ENCODE measurements around the gene NT5C3B.
"Not testable (repeated sequence)": the region's sequence is repeated elsewhere in the genome, so short reads cannot be mapped to it uniquely, and the experiment has no call there.

Gene NT5C3B

GRCh38 chr17:41835800-41836549, at the start of gene NT5C3B:
NT5C3B (minus strand) TSS chr17:41836232; CDS start chr17:41836193, 39 bp downstream.
- peak; percentile 49 for DNase-seq

GRCh38 chr17:41885733-41886132, 49.7 kb upstream of the NT5C3B start:
- peak; percentile 34 for DNase-seq

GRCh38 chr17:41882756-41883155, 46.7 kb upstream of the NT5C3B start:
- DNase-seq = no peak

GRCh38 chr17:41880130-41880529, 44.1 kb upstream of the NT5C3B start:
- no peak for DNase-seq

GRCh38 chr17:41874293-41874670, 38.2 kb upstream of the NT5C3B start:
- DNase-seq = not testable (repeated sequence)

GRCh38 chr17:41873559-41874292, 37.7 kb upstream of the NT5C3B start:
- no peak for DNase-seq

- DNase-seq = no peak
Measured at GRCh38 chr17:41871789-41872188, 35.8 kb upstream of the NT5C3B start.

GRCh38 chr17:41870627-41871026, 34.6 kb upstream of the NT5C3B start:
- DNase-seq = no peak

GRCh38 chr17:41870097-41870496, 34.1 kb upstream of the NT5C3B start:
- DNase-seq = no peak

- no peak for DNase-seq
Measured at GRCh38 chr17:41869426-41869825, 33.4 kb upstream of the NT5C3B start.

GRCh38 chr17:41868568-41868967, 32.5 kb upstream of the NT5C3B start:
- no peak for DNase-seq

GRCh38 chr17:41865596-41865893, 29.5 kb upstream of the NT5C3B start:
- DNase-seq = no peak

- peak; percentile 96 for DNase-seq
Measured at GRCh38 chr17:41864836-41865595, 29.0 kb upstream of the NT5C3B start, which contains the start of gene KLHL11. KLHL11 (minus strand) TSS chr17:41865423; CDS start chr17:41865370, 53 bp downstream.

GRCh38 chr17:41864498-41864835, 28.4 kb upstream of the NT5C3B start:
- no peak for DNase-seq

- DNase-seq = no peak
Measured at GRCh38 chr17:41863074-41863848, 27.2 kb upstream of the NT5C3B start.

GRCh38 chr17:41860254-41860931, 24.4 kb upstream of the NT5C3B start:
- DNase-seq = no peak

- not testable (repeated sequence) for DNase-seq
Measured at GRCh38 chr17:41851382-41851781, 15.3 kb upstream of the NT5C3B start.

- no peak for DNase-seq
Measured at GRCh38 chr17:41849251-41849990, 13.4 kb upstream of the NT5C3B start.

GRCh38 chr17:41848788-41849187, 12.8 kb upstream of the NT5C3B start:
- DNase-seq = no peak

- no peak for DNase-seq
Measured at GRCh38 chr17:41844971-41845370, 8.9 kb upstream of the NT5C3B start.

- DNase-seq = not testable (repeated sequence)
Measured at GRCh38 chr17:41840781-41841180, 4.7 kb upstream of the NT5C3B start.

- not testable (repeated sequence) for DNase-seq
Measured at GRCh38 chr17:41839448-41839847, 3.4 kb upstream of the NT5C3B start.

Data from hematopoietic multipotent progenitor cell treated with erythropoietin and hydrocortisone succinate and interleukin-3 and kit ligand, for 6 days (in vitro differentiated cells).